WTC11 (cell line): ENCODE results near the gene IPO4. TPM values are rescaled to one million over a fixed set of nuclear protein-coding genes. Genes with fewer than 3 reads are reported as not detected.

Experiments used
- ATAC-seq: fragments of 200-7000 bp; cut with Tn5 transposase; 2 replicates; pipeline ENCODE4 v1.10.0; 2021; ENCODE audit warnings: mild to moderate bottlenecking, moderate library complexity
- CTCF ChIA-PET: fragments of 300-600 bp; sonication (Branson Sonifier 250); formaldehyde crosslinking; loops from one replicate; lab custom pipeline; 2021; ENCODE audit warnings: antibody characterized with exemption; lab: Charles Lee
- POLR2A ChIA-PET: fragments of 350-600 bp; sonication (Branson Sonifier 250); formaldehyde crosslinking; loops from one replicate; lab custom pipeline; 2021; ENCODE audit warnings: antibody characterized with exemption; lab: Charles Lee
- DNase-seq: peaks from one replicate; pipeline ENCODE4 v3.0.0; 2021; ENCODE audit warnings: low spot score
- H3K27ac Mint-ChIP-seq: 2 replicates; pipeline ENCODE4 v1.8.0; 2021; ENCODE audit warnings: mixed read lengths
- H3K27me3 Mint-ChIP-seq: 2 replicates; pipeline ENCODE4 v1.8.0; 2021; ENCODE audit warnings: low read depth, mild to moderate bottlenecking, moderate library complexity, mixed read lengths
- H3K36me3 Mint-ChIP-seq: 2 replicates; pipeline ENCODE4 v1.8.0; 2021; ENCODE audit warnings: mixed read lengths
- H3K4me1 Mint-ChIP-seq: 2 replicates; pipeline ENCODE4 v1.8.0; 2022; ENCODE audit warnings: mixed read lengths
- H3K4me3 Mint-ChIP-seq: 2 replicates; pipeline ENCODE4 v1.8.0; 2021; ENCODE audit warnings: mild to moderate bottlenecking, moderate library complexity, mixed read lengths
- H3K9me3 Mint-ChIP-seq: 2 replicates; pipeline ENCODE4 v1.8.0; 2021; ENCODE audit warnings: mixed read lengths
- ATF6 ChIP-seq: sonication (generic); formaldehyde crosslinking; IDR thresholded peaks from 2 replicates; pipeline ENCODE4 v1.8.1; 2023; ENCODE audit warnings: mild to moderate bottlenecking, missing genetic modification reagents
- CBFB ChIP-seq: sonication (generic); formaldehyde crosslinking; IDR thresholded peaks from 2 replicates; pipeline ENCODE4 v1.8.1; 2022; ENCODE audit warnings: mild to moderate bottlenecking, low read depth, missing genetic modification reagents
- ELF4 ChIP-seq: sonication (generic); formaldehyde crosslinking; IDR thresholded peaks from 2 replicates; pipeline ENCODE4 v1.8.1; 2022; ENCODE audit warnings: low read depth, mild to moderate bottlenecking, moderate library complexity, missing genetic modification reagents
- EMX1 ChIP-seq: fragments of 250-450 bp; sonication (Bioruptor Pico); IDR thresholded peaks from 2 replicates; pipeline ENCODE4 v1.8.0; 2021; ENCODE audit warnings: mild to moderate bottlenecking
- ESRRA ChIP-seq: sonication (generic); formaldehyde crosslinking; IDR thresholded peaks from 2 replicates; pipeline ENCODE4 v1.8.1; 2022; ENCODE audit warnings: mild to moderate bottlenecking, missing genetic modification reagents, borderline replicate concordance
- IRF1 ChIP-seq: sonication (generic); formaldehyde crosslinking; IDR thresholded peaks from 2 replicates; pipeline ENCODE4 v1.8.0; 2023; ENCODE audit warnings: missing genetic modification reagents
- MAX ChIP-seq: sonication (generic); formaldehyde crosslinking; IDR thresholded peaks from 2 replicates; pipeline ENCODE4 v1.8.0; 2022; ENCODE audit warnings: mild to moderate bottlenecking, missing genetic modification reagents
- MLX ChIP-seq: sonication (generic); formaldehyde crosslinking; IDR thresholded peaks from 2 replicates; pipeline ENCODE4 v1.8.1; 2023; ENCODE audit warnings: mild to moderate bottlenecking, missing genetic modification reagents, moderate library complexity
- MXD4 ChIP-seq: fragments of 250-450 bp; sonication (Bioruptor Pico); IDR thresholded peaks from 2 replicates; pipeline ENCODE4 v1.8.0; 2021; ENCODE audit warnings: mild to moderate bottlenecking, moderate library complexity, borderline replicate concordance
- NFATC4 ChIP-seq: fragments of 250-450 bp; sonication (Bioruptor Pico); IDR thresholded peaks from 2 replicates; pipeline ENCODE4 v1.9.0; 2021; ENCODE audit warnings: mild to moderate bottlenecking
- NR3C1 ChIP-seq: sonication (generic); formaldehyde crosslinking; conservative IDR thresholded peaks from 2 replicates; pipeline ENCODE4 v1.8.1; 2023; ENCODE audit warnings: low read depth, mild to moderate bottlenecking, missing genetic modification reagents
- PRRX2 ChIP-seq: fragments of 250-450 bp; sonication (Bioruptor Pico); IDR thresholded peaks from 2 replicates; pipeline ENCODE4 v1.8.0; 2021; ENCODE audit warnings: mild to moderate bottlenecking
- SOX15 ChIP-seq: fragments of 250-450 bp; sonication (Bioruptor Pico); IDR thresholded peaks from 2 replicates; pipeline ENCODE4 v1.9.0; 2021; ENCODE audit warnings: mild to moderate bottlenecking
- SP1 ChIP-seq: sonication (generic); formaldehyde crosslinking; conservative IDR thresholded peaks from 2 replicates; pipeline ENCODE4 v1.8.1; 2022; ENCODE audit warnings: missing genetic modification reagents
- ZBTB43 ChIP-seq: sonication (generic); formaldehyde crosslinking; IDR thresholded peaks from 2 replicates; pipeline ENCODE4 v1.8.1; 2023; ENCODE audit warnings: mild to moderate bottlenecking, missing genetic modification reagents
- ZNF121 ChIP-seq: sonication (generic); formaldehyde crosslinking; IDR thresholded peaks from 2 replicates; pipeline ENCODE4 v1.8.0; 2023; ENCODE audit warnings: missing genetic modification reagents
- ZNF138 ChIP-seq: sonication (generic); formaldehyde crosslinking; conservative IDR thresholded peaks from 2 replicates; pipeline ENCODE4 v1.8.1; 2022; ENCODE audit warnings: mild to moderate bottlenecking, moderate library complexity, missing genetic modification reagents
- ZNF232 ChIP-seq: sonication (generic); formaldehyde crosslinking; IDR thresholded peaks from 2 replicates; pipeline ENCODE4 v1.8.0; 2022; ENCODE audit warnings: mild to moderate bottlenecking, missing genetic modification reagents
- ZNF425 ChIP-seq: fragments of 250-450 bp; sonication (Bioruptor Pico); conservative IDR thresholded peaks from 2 replicates; pipeline ENCODE4 v1.9.0; 2021; ENCODE audit warnings: mild to moderate bottlenecking
- ZNF532 ChIP-seq: fragments of 250-450 bp; sonication (Bioruptor Pico); IDR thresholded peaks from 2 replicates; pipeline ENCODE4 v1.9.0; 2021; ENCODE audit warnings: mild to moderate bottlenecking, borderline replicate concordance
- ZNF671 ChIP-seq: fragments of 250-450 bp; sonication (Bioruptor Pico); IDR thresholded peaks from 2 replicates; pipeline ENCODE4 v1.8.0; 2021; ENCODE audit warnings: mild to moderate bottlenecking
- total RNA-seq: library from RNA; stranded (reverse); gene quantifications from 3 replicates; pipeline ENCODE4 v1.2.3, GENCODE V29; 2021

IPO4 gene
- total RNA-seq, 1 experiment from 2014 or later, result 128 TPM

- no peak for ATAC-seq
- DNase-seq, result no peak
- peaks cover 37% of the 10 kb centered on the region for H3K36me3 Mint-ChIP-seq
- H3K27ac Mint-ChIP-seq, result no peak overlapping the region
- peaks cover 16% of the 10 kb centered on the region for H3K4me1 Mint-ChIP-seq
- H3K4me3 Mint-ChIP-seq, result no peak overlapping the region
- no peaks in the 10 kb centered on the region for H3K27me3 Mint-ChIP-seq
- no peaks in the 10 kb centered on the region for H3K9me3 Mint-ChIP-seq
- TF ChIP-seq MXD4 (CRISPR knock-in tag), result no peak
- no peak for TF ChIP-seq SOX15
- TF ChIP-seq ZNF232 (CRISPR knock-in tag), result no peak
- TF ChIP-seq MAX (CRISPR knock-in tag), result no peak
- TF ChIP-seq NFATC4 (CRISPR knock-in tag), result no peak
- TF ChIP-seq EMX1 (CRISPR knock-in tag), result no peak
- TF ChIP-seq NR3C1, result no peak
- TF ChIP-seq CBFB (CRISPR knock-in tag), result no peak
- no peak for TF ChIP-seq ELF4 (CRISPR knock-in tag)
- TF ChIP-seq ZNF138 (CRISPR knock-in tag), result no peak
- no peak for TF ChIP-seq ESRRA (CRISPR knock-in tag)
- TF ChIP-seq SP1 (CRISPR knock-in tag), result no peak
- TF ChIP-seq PRRX2 (CRISPR knock-in tag), result no peak
- no peak for TF ChIP-seq IRF1 (CRISPR knock-in tag)
- CTCF ChIA-PET, result interaction anchor here (1.2 kb wide), 1 partner anchor 31 kb away, joined by 3 read pairs; the partner anchor contains the start of gene MDP1
- POLR2A ChIA-PET, result no interaction called here
Measured at GRCh38 chr14:24185026-24185425, 3.6 kb downstream of the IPO4 start.

- no peaks in the 10 kb centered on the region for H3K9me3 Mint-ChIP-seq
- DNase-seq (no peak), ATAC-seq (no peak)
- POLR2A ChIA-PET, result no interaction called here
- H3K27ac Mint-ChIP-seq, result no peak overlapping the region
- peaks cover 15% of the 10 kb centered on the region for H3K4me1 Mint-ChIP-seq
- H3K36me3 Mint-ChIP-seq, result peaks cover 42% of the 10 kb centered on the region
- CTCF ChIA-PET, result interaction anchor here (1.0 to 1.2 kb wide), 2 partner anchors 23 to 31 kb away, joined by 3 to 5 read pairs; partner anchors contain the start of genes IRF9 and MDP1
- H3K4me3 Mint-ChIP-seq, result no peak overlapping the region
- no peaks in the 10 kb centered on the region for H3K27me3 Mint-ChIP-seq
- TF ChIP-seq ELF4 (CRISPR knock-in tag) (no peak), ZNF532 (CRISPR knock-in tag) (no peak), ATF6 (CRISPR knock-in tag) (no peak), ZNF425 (CRISPR knock-in tag) (no peak), ZNF671 (no peak), ZNF121 (CRISPR knock-in tag) (no peak), ZBTB43 (no peak), MLX (no peak)
Measured at GRCh38 chr14:24184104-24184970, 4.3 kb downstream of the IPO4 start.
